Effector CD4-positive, alpha-beta T cell (primary cell): ENCODE results near the gene MAP3K21.

Source experiments
- DNase-seq: peaks from one replicate; pipeline ENCODE4 v3.0.0-alpha.2; 2020

MAP3K21 gene

DNA sequence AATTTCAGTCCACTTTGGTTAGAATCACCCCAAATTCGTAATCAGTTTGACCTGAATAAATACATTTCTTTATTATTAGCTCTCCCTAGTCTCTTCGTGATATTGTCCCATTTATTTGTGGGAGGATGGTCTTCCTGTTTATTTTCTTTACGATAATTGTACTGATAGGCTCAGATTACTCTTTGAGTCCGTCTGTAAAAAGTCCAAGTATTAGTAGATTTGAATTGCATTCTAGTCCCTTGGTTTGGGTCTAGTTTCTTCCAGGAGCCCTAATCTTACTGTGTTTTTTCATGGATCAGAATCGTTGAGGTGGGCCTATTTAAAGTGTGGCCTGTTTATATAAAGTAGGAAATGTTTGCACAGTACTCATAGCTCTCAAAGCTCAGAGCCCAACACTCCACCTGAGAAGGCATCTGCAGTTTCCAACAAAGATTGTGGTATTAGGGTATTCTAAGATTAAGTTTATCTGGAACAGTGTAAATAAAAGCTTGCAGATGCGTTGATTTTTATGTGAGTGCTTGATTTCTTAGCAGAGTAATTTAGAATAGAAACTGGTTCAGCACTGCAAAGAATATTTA is 33.1 kb downstream of the MAP3K21 start:
- no peak for DNase-seq

DNA sequence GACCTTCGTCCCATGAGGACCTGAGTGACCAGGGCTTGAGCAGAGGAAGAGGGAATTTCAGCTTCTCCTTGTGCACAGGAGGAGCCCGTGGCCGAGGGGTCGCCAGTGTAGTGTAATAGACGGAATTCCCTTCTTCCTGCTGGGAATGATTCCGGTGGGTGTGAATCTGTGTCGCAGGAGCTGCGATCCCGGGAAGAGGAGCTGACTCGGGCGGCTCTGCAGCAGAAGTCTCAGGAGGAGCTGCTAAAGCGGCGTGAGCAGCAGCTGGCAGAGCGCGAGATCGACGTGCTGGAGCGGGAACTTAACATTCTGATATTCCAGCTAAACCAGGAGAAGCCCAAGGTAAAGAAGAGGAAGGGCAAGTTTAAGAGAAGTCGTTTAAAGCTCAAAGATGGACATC is 34.4 kb downstream of the MAP3K21 start:
- DNase-seq, result no peak

DNA sequence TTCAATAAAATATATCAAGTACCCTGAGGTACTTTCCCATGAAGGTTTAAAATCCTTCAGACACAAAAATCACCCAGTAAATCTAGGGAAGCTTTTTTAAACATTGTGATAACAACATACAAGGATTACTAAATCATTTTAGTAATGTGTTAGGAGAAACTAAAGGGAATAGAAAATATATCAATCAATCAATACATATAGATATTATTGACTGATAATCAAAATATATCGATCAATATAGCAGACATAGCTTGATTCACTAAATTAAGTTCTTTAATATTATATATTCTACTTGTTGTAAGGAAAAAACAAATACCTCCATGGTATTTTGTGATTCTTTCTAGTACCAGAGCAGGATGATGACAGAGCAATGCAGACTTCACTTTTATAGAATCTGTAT is 35.2 kb downstream of the MAP3K21 start:
- DNase-seq, result no peak

DNA sequence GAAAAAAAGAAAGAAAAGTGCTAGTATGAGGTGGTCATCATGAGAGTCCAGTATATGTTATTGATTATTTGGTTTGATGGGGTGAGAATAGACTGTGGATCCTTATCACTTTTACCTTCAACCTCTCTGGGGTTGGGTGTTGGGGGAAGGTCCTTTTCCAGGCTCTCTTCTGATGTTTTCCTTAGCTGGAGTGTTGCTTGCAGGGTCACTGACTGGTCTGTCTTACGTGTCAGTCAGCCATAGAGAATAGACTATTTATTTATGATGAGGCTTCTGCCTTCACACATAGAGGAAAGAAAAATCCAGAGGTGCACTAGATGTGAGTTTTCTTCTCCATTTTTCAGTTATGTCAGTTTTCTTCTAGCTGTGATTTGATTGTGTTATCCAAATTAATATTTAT is 36.5 kb downstream of the MAP3K21 start:
- no peak for DNase-seq

DNA sequence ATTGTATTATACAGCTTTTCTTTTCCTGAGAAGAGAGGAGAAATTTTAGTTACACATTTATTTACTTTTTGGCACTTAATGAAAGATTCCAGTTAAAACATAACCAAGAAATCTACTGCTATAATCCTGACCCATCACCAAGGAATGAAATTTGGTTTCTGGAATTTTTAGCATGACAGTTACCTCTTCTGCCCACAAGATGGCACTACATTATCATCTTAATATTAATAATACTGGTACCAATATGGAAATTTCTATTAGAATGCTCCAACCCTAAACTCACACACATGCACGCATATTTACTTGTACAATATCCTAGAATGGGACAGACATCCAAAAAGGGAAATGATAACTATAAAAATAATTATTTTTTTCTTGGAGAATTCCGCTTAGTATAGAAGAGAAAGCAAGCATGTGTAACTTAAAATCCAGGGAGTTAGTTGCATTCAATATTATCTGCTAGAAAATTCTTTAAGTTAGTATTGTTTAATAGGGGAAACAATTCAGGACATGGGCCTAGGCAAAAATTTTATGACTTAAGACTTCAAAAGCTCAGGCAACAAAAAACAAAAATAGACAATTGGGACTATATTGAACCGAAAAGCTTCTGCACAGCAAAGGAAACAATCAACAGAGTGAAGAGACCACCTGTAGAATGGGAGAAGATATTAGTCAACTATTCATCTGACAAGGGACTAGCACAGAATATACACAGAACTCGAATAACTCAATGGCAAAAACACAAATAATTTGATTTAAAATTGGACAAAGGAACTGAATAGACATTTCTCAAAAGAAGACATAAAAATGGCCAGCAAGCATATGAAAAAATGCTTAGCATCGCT is 37.4 kb downstream of the MAP3K21 start:
- DNase-seq, result no peak

DNA sequence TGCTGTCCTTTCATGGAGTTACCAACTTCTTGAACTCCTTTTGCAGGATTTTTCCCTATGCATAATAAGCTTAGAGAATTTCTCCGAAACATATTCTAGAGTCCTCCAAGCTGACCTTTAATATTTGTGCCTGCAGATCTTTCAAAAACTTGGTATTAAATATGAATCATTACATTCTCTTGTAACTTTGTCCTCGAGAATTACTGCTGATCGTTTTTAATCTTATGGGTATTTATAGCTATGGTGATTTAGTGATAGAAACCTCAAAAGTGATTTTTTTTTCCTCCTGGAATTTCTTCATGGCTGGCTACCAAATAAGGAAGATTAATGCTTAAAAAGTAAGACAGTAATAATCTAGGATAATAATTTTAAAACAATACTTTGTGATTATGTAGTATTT is 39.1 kb downstream of the MAP3K21 start:
- DNase-seq, result no peak

DNA sequence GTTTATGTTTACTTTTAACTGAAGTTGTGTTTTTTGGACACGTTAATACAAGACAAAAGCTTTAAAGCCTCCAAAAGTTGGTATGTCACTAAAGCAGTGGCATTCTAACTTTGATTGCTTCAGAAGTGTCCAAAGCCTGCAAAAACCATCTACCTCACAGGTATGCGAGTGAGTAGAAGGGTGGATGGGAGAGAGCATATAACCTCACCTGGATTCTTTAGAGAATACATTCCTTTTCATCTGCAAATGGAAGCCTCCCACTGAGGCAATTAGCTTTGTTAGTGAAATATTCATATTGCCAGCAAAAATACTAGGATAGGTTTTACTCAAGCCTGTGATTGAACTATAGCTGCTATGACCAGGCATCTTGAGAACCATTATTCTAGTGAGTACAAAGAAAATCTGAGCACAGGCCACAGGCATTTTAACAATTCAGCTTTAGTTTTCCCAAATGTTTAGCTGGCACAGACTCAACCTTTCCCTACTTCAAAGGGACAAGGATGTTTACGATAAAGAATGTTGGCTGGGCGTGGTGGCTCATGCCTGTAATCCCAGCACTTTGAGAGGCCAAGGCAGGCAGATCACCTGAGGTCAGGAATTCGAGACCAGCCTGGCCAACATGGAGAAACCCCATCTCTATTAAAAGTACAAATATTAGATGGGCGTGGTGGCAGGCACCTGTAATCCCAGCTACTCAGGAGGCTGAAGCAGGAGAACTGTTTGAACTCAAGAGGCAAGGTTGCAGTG is 39.7 kb downstream of the MAP3K21 start:
- no peak for DNase-seq

DNA sequence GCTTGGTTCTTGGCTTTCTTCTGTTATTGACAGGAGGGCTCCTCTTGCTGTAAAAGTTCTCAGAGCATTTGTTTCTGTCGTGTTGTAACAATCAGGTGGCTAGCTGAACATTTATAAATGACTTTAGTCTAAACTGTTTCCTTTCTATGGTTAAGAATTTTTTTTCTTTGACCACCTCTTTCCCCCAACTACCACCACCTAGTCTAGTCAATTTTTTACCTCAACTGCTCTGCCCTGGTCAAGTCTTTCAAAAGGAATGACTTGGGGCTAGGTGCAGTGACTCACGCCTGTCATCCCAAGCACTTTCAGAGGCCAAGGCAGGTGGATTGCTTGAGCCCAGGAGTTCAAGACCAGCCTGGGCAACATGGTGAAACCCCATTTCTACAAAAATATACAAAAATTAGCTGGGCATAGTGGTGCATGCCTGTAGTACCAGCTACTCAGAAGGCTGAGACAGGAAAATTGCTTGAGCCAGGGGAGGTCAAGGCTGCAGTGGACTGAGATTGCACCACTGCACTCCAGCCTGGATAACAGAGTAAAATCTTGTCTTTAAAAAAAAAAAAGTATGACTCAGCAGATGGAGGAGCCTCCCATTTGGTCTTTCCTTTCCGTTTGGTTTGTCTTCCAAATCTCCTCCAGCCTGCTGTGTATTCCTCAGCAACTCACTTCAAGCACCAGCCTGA is 40.7 kb downstream of the MAP3K21 start:
- no peak for DNase-seq

DNA sequence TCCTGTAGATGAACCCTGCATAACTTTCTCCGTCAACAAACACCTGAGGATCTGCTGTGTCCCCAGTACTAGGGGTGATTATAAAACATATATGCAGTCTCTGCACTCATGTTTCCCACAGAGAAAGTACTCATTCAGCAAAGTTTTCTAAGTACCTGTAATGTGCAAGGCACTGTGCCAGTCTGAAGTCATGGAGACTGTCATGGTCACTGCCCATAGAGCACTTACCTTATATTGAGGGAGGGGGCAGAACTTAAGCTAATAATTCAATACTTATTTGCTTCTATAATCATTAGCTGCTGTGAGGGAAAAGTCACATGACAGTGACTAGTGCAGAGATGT is 41.2 kb downstream of the MAP3K21 start:
- DNase-seq, result no peak

DNA sequence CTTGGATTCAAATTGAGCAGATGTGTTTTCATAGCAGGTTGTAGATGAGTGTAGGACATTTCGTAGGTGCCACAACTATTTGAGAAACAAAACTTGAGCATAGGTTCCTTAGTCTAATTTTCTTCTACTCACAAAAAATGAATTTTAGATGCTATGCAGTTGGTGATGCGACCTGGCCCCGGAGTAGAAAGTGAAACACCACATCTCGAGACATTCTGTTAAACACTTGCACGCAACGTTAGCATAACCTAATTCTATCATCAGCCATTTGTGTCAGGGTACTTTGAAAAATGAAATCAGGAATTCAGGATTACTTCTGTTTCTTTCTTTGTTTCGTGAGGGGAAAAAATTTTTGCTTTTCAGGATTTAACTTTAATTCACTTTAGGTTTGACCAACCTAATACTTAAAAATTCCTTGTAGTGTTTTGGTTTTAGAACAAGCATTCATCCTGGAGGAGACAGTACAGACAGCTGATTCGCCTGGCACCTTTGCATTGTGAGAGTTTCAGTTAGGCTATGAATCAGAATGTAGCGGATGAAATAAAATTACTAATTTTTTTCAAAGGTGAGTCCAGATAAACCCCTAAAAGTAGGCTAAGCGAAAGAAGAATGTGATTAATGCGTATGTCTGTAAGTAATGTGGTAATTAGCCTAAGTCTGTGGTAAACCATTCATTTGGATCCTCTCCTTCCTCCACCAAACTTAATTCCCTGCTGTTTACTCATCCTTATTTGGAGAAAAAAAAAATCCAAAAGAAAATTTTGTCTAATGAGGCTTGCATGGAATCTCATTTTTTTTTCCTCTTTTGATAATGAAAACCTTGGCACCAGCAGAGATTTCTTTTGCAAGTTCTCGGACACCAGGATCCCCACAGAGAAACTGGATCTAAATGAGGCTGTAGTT is 44.9 kb downstream of the MAP3K21 start:
- no peak for DNase-seq

DNA sequence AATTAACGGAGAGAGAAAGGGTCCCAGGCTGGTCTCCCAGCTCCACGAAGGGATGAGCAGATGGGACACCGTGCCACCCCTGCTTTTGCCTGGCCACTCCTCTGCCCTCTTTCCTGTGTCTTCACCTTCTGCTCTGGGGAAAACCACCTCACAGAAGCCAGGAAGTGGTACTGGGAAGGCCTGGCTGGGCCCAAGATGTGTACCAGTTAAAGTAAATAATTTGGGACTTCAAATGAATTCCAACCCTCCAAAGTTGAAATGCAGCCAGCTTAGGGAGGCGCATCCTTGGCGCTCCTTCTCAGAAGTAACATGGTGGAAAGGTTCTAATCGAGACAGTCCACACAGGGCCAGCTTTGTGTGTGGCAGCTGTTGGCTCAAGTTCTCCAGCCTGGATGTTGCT is 45.7 kb downstream of the MAP3K21 start:
- no peak for DNase-seq

DNA sequence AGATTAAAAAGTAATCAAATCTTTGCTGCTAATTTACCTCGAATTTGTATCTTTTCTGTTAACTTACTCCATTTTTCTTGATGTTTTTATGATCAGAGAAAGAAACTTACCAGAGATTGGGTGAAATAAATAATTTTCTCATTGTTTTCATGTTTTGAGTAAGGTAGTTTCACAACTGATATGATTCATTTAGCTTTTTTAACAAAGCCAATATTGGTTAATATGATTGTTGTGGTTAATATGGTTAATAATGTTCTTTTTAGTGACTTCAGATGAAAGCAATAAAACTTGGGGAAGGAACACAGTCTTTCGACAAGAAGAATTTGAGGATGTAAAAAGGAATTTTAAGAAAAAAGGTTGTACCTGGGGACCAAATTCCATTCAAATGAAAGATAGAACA is 48.1 kb downstream of the MAP3K21 start:
- DNase-seq, result no peak

DNA sequence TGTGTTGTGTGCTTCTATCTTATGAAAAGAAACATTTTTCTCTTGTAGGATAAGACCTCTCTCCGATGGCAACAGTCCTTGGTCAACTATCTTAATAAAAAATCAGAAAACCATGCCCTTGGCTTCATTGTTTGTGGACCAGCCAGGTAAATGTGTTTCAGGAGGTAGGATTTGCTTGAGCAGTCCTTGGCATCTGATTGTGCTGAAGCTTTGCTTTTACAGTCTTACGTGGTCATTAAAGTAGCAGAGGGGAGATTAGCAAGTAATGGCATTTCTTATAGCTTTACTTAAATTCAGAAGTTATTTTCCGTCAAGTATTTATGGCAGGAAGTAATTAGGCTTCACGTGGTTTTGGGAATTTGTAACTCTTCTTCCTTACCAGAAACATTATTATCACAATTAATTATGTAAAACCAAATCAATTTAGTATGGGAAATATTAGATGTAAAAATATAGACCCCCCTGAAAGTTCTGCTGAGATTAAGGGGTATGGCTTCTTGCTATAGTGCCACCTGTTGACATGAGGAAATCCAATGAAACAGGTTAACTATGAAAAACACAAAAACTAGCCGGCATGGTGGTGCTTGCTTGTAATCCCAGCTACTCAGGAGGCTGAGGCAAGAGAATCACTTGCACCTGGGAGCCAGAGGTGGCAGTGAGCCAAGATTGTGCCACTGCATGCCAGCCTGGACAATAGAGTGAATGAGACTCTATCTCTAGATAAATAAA is 49.0 kb downstream of the MAP3K21 start:
- DNase-seq, result no peak

DNA sequence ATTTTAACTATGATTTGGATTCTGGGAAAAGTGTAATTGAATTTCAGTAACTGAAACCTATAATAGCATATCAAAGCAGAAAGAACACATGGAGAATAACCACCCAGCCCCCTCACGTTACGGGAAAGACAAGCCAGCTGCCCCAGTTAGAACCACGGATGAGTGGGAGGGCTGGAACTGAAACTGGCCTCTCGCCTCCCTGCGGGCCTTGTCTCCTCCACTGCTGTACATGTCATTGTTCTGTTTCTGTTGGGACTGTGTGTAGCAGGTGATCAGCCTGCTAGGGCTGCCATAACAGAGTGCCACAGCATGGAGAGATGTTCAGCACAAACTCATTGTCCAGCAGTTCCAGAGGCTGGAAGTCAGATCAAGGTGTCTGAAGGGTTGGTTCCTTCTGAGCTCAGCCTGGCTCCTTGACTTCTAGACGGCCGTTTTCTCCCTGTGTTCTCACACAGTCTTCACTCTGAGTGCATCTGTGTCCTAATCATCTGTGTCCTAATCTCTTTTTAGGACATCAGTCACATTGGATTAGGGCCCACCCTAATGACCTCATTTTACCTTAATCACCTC is 52.4 kb downstream of the MAP3K21 start:
- no peak for DNase-seq

DNA sequence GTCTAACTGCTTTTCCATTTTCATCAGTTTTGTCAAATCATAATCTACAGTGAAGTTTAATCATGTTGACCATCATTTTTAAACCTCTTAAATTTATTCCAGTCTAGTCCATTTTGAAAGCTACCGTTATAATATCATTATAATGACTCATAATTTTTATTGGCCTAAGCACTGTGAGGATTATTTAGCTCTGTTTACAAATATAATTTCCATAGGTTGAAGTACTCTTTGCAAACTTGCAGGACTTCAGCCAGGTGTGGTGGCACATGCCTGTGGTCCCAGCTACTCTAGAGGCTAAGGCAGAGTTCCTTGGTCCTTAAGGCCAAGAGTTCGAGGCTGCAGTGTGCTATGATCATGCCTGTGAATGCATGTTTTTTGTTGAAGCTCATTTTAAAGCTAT is 54.3 kb downstream of the MAP3K21 start:
- DNase-seq, result no peak

DNA sequence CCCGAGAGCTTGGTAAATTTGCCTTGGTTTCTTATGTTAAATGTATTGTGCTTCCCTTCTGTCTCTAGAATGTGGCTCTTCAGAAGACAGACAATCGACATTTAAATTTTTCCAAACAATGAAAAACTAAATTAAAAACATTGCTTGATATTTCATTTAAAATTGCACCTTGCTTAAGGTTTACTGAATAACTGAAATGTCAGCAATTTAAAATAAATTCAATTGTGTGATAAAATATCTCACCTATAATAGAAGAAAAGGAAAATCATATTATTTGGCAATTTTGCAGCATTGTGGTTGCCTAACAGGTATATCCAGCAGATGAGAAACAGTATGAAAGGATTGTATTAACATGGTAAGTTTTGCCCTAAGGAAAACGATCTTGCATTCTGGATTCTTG is 56.5 kb downstream of the MAP3K21 start:
- DNase-seq, result no peak

DNA sequence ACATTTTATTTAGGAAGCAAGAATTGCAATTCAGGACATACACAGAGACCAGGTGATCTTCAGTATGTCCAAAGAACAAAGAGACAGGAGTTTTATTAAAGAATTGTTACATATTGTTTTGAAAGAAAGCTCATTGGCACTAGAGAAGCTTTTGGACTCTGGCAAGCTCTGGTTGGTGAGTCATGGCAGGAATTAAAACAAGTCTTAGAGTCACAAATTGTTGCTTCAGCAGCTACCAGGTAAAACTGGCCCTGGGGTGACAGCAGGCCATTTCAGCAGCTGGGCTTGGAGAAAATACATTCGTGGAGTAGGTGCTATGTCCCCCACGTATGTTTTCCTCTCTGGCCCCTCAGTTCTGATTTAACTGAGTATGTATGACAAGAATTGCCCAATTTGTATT is 58.8 kb downstream of the MAP3K21 start:
- no peak for DNase-seq

DNA sequence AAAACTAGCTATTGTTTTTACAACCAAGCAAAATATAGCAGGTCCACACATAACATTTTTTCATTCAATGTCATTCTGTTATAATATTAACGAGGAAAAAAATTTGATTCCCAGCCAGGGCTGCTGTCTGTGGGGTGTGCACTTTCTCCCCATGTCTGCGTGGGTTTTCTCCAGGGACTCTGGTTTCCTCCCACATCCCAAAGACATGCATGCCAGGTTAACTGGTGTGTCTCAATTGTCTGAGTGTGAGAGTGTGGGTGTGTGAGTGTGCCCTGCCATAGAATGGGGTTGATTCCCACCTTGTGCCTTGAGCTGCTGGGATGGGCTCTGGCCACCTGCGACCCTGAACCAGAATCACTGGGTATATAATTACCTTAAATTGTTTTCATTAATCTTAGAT is 60.1 kb downstream of the MAP3K21 start:
- no peak for DNase-seq

DNA sequence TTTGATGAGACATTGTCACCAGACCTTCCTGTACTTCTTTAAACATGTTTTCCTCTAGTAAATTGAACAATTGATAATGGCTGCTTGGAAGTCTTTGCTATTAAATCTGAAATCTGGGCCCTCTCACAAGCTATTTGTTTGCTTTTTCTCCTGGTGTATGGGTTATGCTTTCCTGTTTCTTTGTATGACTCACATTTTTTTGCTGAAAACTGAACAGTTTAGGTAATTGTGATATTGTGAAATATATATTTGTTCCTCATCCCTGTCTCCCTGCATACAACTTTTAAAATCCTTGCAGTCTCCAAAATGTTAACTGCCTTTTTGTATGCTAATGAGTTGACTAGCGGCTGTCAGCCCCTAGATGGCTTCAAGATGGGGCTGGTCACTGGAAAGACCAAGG is 61.6 kb downstream of the MAP3K21 start:
- DNase-seq, result no peak

DNA sequence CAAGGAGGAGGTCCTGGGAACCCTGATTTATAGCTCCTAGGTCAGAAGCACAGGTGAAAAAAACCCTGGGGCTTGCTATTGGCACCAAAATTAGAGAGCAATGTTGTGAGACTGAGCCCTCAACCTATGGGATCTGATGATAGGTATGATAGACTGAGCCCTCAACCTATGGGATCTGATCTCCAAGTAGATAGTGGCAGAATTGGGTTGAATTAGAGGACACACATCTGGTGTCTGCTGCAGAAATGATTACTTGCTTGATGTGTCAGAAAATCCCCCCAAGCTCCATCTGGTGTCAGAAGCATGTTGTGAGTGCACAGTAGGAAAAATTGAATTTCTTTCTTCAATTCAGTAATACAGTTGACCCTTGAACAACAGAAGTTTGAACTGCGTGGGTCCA is 62.4 kb downstream of the MAP3K21 start:
- DNase-seq, result no peak
